ENCODE results near the gene MRPL57.
A peak's percentile ranks its signal among the peaks of the same experiment; 100 is the strongest.

DNA sequence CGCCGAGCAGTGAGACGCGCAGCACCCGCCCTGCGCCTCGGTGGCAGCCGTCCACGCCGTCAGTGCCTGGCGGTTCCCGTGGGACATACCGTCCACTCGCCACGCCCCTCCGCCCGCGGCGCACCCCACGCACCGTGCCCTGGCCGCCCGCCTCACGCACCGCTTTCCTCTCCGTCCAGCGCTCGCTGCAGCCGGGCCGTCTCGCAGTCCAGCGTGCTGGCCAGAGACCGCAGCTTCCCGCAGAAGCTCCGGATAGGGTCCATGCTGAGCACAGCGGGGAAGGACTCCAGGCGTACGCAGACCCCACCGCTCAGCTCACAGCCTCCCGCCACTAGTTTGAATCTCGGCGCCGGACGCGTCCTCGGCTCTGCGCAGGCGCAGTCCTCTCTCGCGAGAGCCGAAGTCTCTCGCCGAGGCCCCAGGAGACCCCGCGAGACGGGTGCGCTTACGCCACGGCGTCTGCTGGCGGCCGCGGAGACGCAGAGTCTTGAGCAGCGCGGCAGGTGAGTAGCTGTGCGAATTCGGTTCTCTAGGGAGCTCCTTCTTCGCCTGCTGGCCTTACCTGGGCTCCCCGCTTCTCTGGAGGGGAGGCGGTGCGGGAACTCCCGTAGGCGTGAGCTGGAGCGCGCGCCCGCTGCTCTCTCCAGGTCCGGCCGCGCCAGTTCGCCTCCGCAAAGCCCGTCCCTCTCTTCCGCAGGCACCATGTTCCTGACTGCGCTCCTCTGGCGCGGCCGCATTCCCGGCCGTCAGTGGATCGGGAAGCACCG is at the start of gene MRPL57, which contains the start of gene SKA3:
- TF ChIP-seq, protein P1, sequence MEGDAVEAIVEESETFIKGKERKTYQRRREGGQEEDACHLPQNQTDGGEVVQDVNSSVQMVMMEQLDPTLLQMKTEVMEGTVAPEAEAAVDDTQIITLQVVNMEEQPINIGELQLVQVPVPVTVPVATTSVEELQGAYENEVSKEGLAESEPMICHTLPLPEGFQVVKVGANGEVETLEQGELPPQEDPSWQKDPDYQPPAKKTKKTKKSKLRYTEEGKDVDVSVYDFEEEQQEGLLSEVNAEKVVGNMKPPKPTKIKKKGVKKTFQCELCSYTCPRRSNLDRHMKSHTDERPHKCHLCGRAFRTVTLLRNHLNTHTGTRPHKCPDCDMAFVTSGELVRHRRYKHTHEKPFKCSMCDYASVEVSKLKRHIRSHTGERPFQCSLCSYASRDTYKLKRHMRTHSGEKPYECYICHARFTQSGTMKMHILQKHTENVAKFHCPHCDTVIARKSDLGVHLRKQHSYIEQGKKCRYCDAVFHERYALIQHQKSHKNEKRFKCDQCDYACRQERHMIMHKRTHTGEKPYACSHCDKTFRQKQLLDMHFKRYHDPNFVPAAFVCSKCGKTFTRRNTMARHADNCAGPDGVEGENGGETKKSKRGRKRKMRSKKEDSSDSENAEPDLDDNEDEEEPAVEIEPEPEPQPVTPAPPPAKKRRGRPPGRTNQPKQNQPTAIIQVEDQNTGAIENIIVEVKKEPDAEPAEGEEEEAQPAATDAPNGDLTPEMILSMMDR (IDR thresholded peaks at IDR 0.05), result peak in 2 of 3 experiments; percentile 34
- peak; percentile 95 to 97 for TF ChIP-seq POLR2AphosphoS5 (IDR thresholded peaks at IDR 0.05)

Data from esophagus muscularis mucosa (tissue), 3 donors.